Measurements from ENCODE around the gene GPR85. TPM values are rescaled to one million over a fixed set of nuclear protein-coding genes. Genes with fewer than 3 reads are reported as not detected.

Gene GPR85
- total and polyA plus RNA-seq, 10 of the 15 experiments (the other 5 are each of a cell fraction or from before 2014, with no cell fraction given), result 0.05 to 0.38 TPM; not detected in 8

DNA sequence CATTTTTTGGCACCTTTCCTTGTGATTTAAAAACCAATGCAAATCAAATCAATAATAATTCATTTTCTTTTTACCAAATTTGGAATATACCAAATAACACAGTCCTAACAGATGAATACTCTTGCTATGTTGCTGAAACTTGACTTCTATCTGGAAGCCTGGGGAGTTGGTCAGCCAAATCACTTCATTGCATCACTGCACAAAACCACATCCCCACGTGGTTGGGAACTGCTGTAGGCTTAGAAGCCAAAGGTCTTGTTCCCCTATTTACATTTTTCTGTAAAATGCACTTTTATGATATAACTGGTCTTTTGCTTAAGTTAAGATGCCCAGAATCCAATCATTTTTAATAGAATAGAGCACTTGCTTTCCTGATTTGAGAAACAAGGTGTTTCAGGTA is 15.2 kb downstream of the GPR85 start:
- TF ChIP-seq NKRF (conservative IDR thresholded peaks at IDR 0.05), result no peak
- TF ChIP-seq FOS (IDR thresholded peaks at IDR 0.05; ENCODE audit: borderline replicate concordance, extremely low read depth, insufficient read length), result no peak
- TF ChIP-seq YBX1 (IDR thresholded peaks at IDR 0.05), result no peak
- TF ChIP-seq, protein P1, sequence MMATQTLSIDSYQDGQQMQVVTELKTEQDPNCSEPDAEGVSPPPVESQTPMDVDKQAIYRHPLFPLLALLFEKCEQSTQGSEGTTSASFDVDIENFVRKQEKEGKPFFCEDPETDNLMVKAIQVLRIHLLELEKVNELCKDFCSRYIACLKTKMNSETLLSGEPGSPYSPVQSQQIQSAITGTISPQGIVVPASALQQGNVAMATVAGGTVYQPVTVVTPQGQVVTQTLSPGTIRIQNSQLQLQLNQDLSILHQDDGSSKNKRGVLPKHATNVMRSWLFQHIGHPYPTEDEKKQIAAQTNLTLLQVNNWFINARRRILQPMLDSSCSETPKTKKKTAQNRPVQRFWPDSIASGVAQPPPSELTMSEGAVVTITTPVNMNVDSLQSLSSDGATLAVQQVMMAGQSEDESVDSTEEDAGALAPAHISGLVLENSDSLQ (IDR thresholded peaks at IDR 0.05), result no peak
- no peak for TF ChIP-seq TCF7 (IDR thresholded peaks at IDR 0.05; ENCODE audit: borderline replicate concordance)
- no peak for TF ChIP-seq BMI1 (IDR thresholded peaks at IDR 0.05; ENCODE audit: borderline replicate concordance)
- TF ChIP-seq, protein P2, sequence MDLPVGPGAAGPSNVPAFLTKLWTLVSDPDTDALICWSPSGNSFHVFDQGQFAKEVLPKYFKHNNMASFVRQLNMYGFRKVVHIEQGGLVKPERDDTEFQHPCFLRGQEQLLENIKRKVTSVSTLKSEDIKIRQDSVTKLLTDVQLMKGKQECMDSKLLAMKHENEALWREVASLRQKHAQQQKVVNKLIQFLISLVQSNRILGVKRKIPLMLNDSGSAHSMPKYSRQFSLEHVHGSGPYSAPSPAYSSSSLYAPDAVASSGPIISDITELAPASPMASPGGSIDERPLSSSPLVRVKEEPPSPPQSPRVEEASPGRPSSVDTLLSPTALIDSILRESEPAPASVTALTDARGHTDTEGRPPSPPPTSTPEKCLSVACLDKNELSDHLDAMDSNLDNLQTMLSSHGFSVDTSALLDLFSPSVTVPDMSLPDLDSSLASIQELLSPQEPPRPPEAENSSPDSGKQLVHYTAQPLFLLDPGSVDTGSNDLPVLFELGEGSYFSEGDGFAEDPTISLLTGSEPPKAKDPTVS (IDR thresholded peaks at IDR 0.05; ENCODE audit: low read depth, low read length), result no peak
- TF ChIP-seq PML (IDR thresholded peaks at IDR 0.05; ENCODE audit: low read length), result no peak
- no peak for TF ChIP-seq ZNF687 (IDR thresholded peaks at IDR 0.05)
- FAIRE-seq, result no peak
- POLR2A ChIA-PET, result no interaction called here
- H3K4me3 ChIP-seq, result no peak overlapping the region
- no peak overlapping the region for H3K9ac ChIP-seq (ENCODE audit: control insufficient read depth, insufficient read depth, low read length)
- no TSS peak for BruUV-seq (replicated peaks)
- RAD21 ChIA-PET (ENCODE audit: unreplicated experiment), result interaction anchor here (0.6 kb wide), 1 partner anchor 46 kb away, joined by 3 read pairs; no protein-coding TSS in a partner anchor
- intact Hi-C loops (cut with micrococcal nuclease; ENCODE audit: unreplicated experiment), result no loop called here
- no peak for DNase-seq (ENCODE audit: low read depth, low spot score)
- no peaks in the 10 kb centered on the region for H4K20me1 ChIP-seq (ENCODE audit: control insufficient read depth, insufficient read depth)
- CTCF ChIA-PET, result no interaction called here
- H3K9me3 ChIP-seq (replicated peaks; ENCODE audit: control insufficient read depth, insufficient read depth, low read length), result no peaks in the 10 kb centered on the region
- in situ Hi-C loops (cut with MboI), result no loop called here
- no peak overlapping the region for H2AFZ ChIP-seq (ENCODE audit: control insufficient read depth, low read depth, low read length)
- H3K27ac ChIP-seq (ENCODE audit: control insufficient read depth, insufficient read depth), result no peak overlapping the region
- WGBS (ENCODE audit: insufficient coverage, insufficient replicate concordance, low lambda C conversion rate, missing lambda C conversion rate), result 0% methylated on average over 1 of the region's 1 CpG
- no peak for ATAC-seq
- no peaks in the 10 kb centered on the region for H3K36me3 ChIP-seq (ENCODE audit: control insufficient read depth in 2 of 2, insufficient read depth in 2 of 2, low read length in 1 of 2)
- no peaks in the 10 kb centered on the region for H3K79me2 ChIP-seq (ENCODE audit: control insufficient read depth, insufficient read depth, low read length)
- no peaks in the 10 kb centered on the region for H3K27me3 ChIP-seq (replicated peaks in 1 of 2; ENCODE audit: control insufficient read depth in 2 of 2, insufficient read depth in 2 of 2, low read length in 1 of 2)
- H3K4me2 ChIP-seq (ENCODE audit: control insufficient read depth, insufficient read depth), result no peak overlapping the region
- no peaks in the 10 kb centered on the region for H3K4me1 ChIP-seq (ENCODE audit: control insufficient read depth, insufficient read depth, low read length)
- SMC1A ChIA-PET (ENCODE audit: uncharacterized antibody, unreplicated experiment), result no interaction called here
